H9 (cell line): ENCODE data around the gene GLT8D1. TPM values are rescaled to one million over a fixed set of nuclear protein-coding genes. Genes with fewer than 3 reads are reported as not detected.

ENCODE experiments used
- DNase-seq: peaks from one replicate; pipeline ENCODE4 v3.0.0-alpha.2; 2017
- H2AFZ ChIP-seq: one replicate; pipeline ENCODE4 v1.6.1; 2013; ENCODE audit warnings: mild to moderate bottlenecking, low read length, control low read depth, moderate library complexity
- H2AK5ac ChIP-seq: 2 replicates; pipeline ENCODE4 v1.6.1; 2013; ENCODE audit warnings: low read length, control low read depth, mixed read lengths; ENCODE audit not compliant: insufficient read length
- H2BK120ac ChIP-seq: one replicate; pipeline ENCODE4 v1.6.1; 2013; ENCODE audit warnings: low read depth, mild to moderate bottlenecking, low read length, control low read depth, inconsistent platforms; ENCODE audit not compliant: poor library complexity, severe bottlenecking
- H2BK12ac ChIP-seq: 2 replicates; pipeline ENCODE4 v1.6.1; 2013; ENCODE audit warnings: low read length, control low read depth, mixed read lengths, low read depth; ENCODE audit not compliant: insufficient read length
- H2BK15ac ChIP-seq: 2 replicates; pipeline ENCODE4 v1.6.1; 2013; ENCODE audit warnings: low read depth, low read length, control low read depth
- H2BK20ac ChIP-seq: one replicate; pipeline ENCODE4 v1.6.1; 2013; ENCODE audit warnings: low read depth, mild to moderate bottlenecking, low read length, control low read depth, inconsistent platforms; ENCODE audit not compliant: poor library complexity, severe bottlenecking
- H2BK5ac ChIP-seq: 2 replicates; pipeline ENCODE4 v1.6.1; 2013; ENCODE audit warnings: low read length, control low read depth, mixed read lengths; ENCODE audit not compliant: insufficient read length
- H3K14ac ChIP-seq: 2 replicates; pipeline ENCODE4 v1.6.1; 2013; ENCODE audit warnings: low read length, control low read depth; ENCODE audit not compliant: insufficient read depth
- H3K18ac ChIP-seq: 2 replicates; pipeline ENCODE4 v1.6.1; 2013; ENCODE audit warnings: low read depth, mild to moderate bottlenecking, mixed read lengths, low read length, control low read depth; ENCODE audit not compliant: insufficient read length
- H3K23ac ChIP-seq: 2 replicates; pipeline ENCODE4 v1.6.1; 2013; ENCODE audit warnings: low read length, control low read depth, mixed read lengths, low read depth; ENCODE audit not compliant: insufficient read length
- H3K23me2 ChIP-seq: 2 replicates; pipeline ENCODE4 v1.6.1; 2013; ENCODE audit warnings: low read depth, mild to moderate bottlenecking, mixed read lengths, low read length, control low read depth; ENCODE audit not compliant: insufficient read length, poor library complexity, severe bottlenecking
- H3K27ac ChIP-seq: 2 replicates; pipeline ENCODE4 v1.5.1; 2013; ENCODE audit warnings: low read length, control low read depth, mixed read lengths, low read depth; ENCODE audit not compliant: insufficient read length
- H3K27me3 ChIP-seq: 2 replicates; pipeline ENCODE4 v1.6.1; 2013; ENCODE audit warnings: low read length, control low read depth, inconsistent platforms; ENCODE audit not compliant: insufficient read depth
- H3K4ac ChIP-seq: 2 replicates; pipeline ENCODE4 v1.6.1; 2013; ENCODE audit warnings: low read depth, mild to moderate bottlenecking, control low read depth, inconsistent platforms, low read length, moderate library complexity
- H3K4me1 ChIP-seq: 2 replicates; pipeline ENCODE4 v1.6.1; 2013; ENCODE audit warnings: low read length, control low read depth, inconsistent platforms; ENCODE audit not compliant: insufficient read depth
- H3K4me2 ChIP-seq: 2 replicates; pipeline ENCODE4 v1.6.1; 2013; ENCODE audit warnings: low read length, control low read depth, mixed read lengths; ENCODE audit not compliant: insufficient read length, insufficient read depth
- H3K56ac ChIP-seq: 2 replicates; pipeline ENCODE4 v1.6.1; 2013; ENCODE audit warnings: low read depth, mild to moderate bottlenecking, mixed read lengths, low read length, control low read depth; ENCODE audit not compliant: insufficient read length
- H3K79me1 ChIP-seq: 2 replicates; pipeline ENCODE4 v1.6.1; 2013; ENCODE audit warnings: low read depth, mild to moderate bottlenecking, moderate library complexity, low read length, control low read depth, inconsistent platforms; ENCODE audit not compliant: insufficient read depth, poor library complexity, severe bottlenecking
- H3K79me2 ChIP-seq: 2 replicates; pipeline ENCODE4 v1.6.1; 2013; ENCODE audit warnings: low read length, control low read depth, inconsistent platforms; ENCODE audit not compliant: insufficient read depth
- H3K9ac ChIP-seq: 2 replicates; pipeline ENCODE4 v1.6.1; 2013; ENCODE audit warnings: low read length, control low read depth, mixed read lengths; ENCODE audit not compliant: insufficient read length; ENCODE audit errors: extremely low read depth
- H3K9me3 ChIP-seq: one replicate; pipeline ENCODE4 v1.6.1; 2013; ENCODE audit warnings: low read depth, low read length, inconsistent platforms; ENCODE audit not compliant: control insufficient read depth
- H3T11ph ChIP-seq: one replicate; pipeline ENCODE4 v1.6.1; 2013; ENCODE audit warnings: mild to moderate bottlenecking, low read length, control low read depth, inconsistent platforms
- H4K20me1 ChIP-seq: one replicate; pipeline ENCODE4 v1.6.1; 2013; ENCODE audit not compliant: control insufficient read depth, insufficient read length, insufficient read depth
- H4K5ac ChIP-seq: 2 replicates; pipeline ENCODE4 v1.6.1; 2013; ENCODE audit warnings: low read depth, mild to moderate bottlenecking, mixed read lengths, low read length, control low read depth; ENCODE audit not compliant: insufficient read length
- H4K8ac ChIP-seq: replicated peaks from 2 replicates; pipeline ENCODE4 v1.6.1; 2013; ENCODE audit warnings: low read length, control low read depth, mixed read lengths, low read depth; ENCODE audit not compliant: insufficient read length
- H4K91ac ChIP-seq: 2 replicates; pipeline ENCODE4 v1.6.1; 2013; ENCODE audit warnings: low read depth, mild to moderate bottlenecking, moderate library complexity, mixed read lengths, low read length, control low read depth; ENCODE audit not compliant: insufficient read length
- H3K27ac Mint-ChIP-seq, 3 experiments: 2 replicates in 2 of 3; 3 replicates in 1 of 3; pipeline ENCODE4 v1.8.0; 2020 to 2021; ENCODE audit warnings: mixed read lengths in 3 of 3, mild to moderate bottlenecking in 1 of 3, moderate library complexity in 1 of 3
- H3K27me3 Mint-ChIP-seq: 2 replicates; pipeline ENCODE4 v1.8.0; 2021; ENCODE audit warnings: low read depth, mild to moderate bottlenecking, moderate library complexity, mixed read lengths
- H3K36me3 Mint-ChIP-seq, 3 experiments: 2 replicates in 2 of 3; 3 replicates in 1 of 3; pipeline ENCODE4 v1.8.0; 2020 to 2021; ENCODE audit warnings: low read depth in 3 of 3, mixed read lengths in 3 of 3; ENCODE audit not compliant: insufficient read depth in 1 of 3
- H3K4me1 Mint-ChIP-seq, 2 experiments: 2 replicates each; pipeline ENCODE4 v1.8.0; 2020; ENCODE audit warnings: mixed read lengths in 2 of 2
- H3K4me3 Mint-ChIP-seq, 2 experiments: 2 replicates in 1 of 2; 3 replicates in 1 of 2; pipeline ENCODE4 v1.8.0; 2020 to 2021; ENCODE audit warnings: mild to moderate bottlenecking in 2 of 2, mixed read lengths in 2 of 2, moderate library complexity in 1 of 2
- H3K9me3 Mint-ChIP-seq, 2 experiments: 2 replicates in 1 of 2; 3 replicates in 1 of 2; pipeline ENCODE4 v1.8.0; 2020; ENCODE audit warnings: mild to moderate bottlenecking in 2 of 2, mixed read lengths in 2 of 2, moderate library complexity in 1 of 2
- CTCF ChIP-seq: fragments of 200-600 bp; sonication (generic); conservative IDR thresholded peaks from 3 replicates; pipeline ENCODE4 v1.8.0; 2021; ENCODE audit warnings: antibody characterized with exemption, mild to moderate bottlenecking
- WGBS: extraction: QIAGEN DNeasy Blood & Tissue Kit; methylation state at CpG from one replicate; pipeline ENCODE4 v1.1.7; 2013; ENCODE audit warnings: missing lambda C conversion rate, low lambda C conversion rate, mixed read lengths; ENCODE audit not compliant: insufficient read length; ENCODE audit errors: extremely low coverage; 5-methylcytosine and 5-hydroxymethylcytosine counted together
- total RNA-seq: library from RNA; stranded (reverse); gene quantifications from 2 replicates; pipeline ENCODE4 v1.2.1, GENCODE V29; 2021

Gene GLT8D1
- total RNA-seq, 1 experiment from 2014 or later: 39.3 TPM

GRCh38 chr3:52752045-52752660 is 46.6 kb upstream of the GLT8D1 start:
- H3K14ac ChIP-seq: no peak overlapping the region
- Mint-ChIP-seq H3K4me1 (no peaks in the 10 kb centered on the region), H3K27me3 (no peaks in the 10 kb centered on the region), H3K27ac (peak overlapping the region in 2 of 3 experiments; percentile 44 to 71; a peak in 2 of 7 replicates), H3K9me3 (no peaks in the 10 kb centered on the region), H3K4me3 (no peak overlapping the region), H3K36me3 (peaks cover 27 to 64% (median 50%) of the 10 kb centered on the region in 3 experiments; a peak in 6 of 7 replicates)
- H2BK20ac ChIP-seq: no peak overlapping the region
- H3K4me1 ChIP-seq: no peaks in the 10 kb centered on the region
- H3K23me2 ChIP-seq: no peaks in the 10 kb centered on the region
- no peak overlapping the region for H2BK15ac ChIP-seq
- H3K27me3 ChIP-seq: no peaks in the 10 kb centered on the region
- H3T11ph ChIP-seq: no peak overlapping the region
- no peak for TF ChIP-seq CTCF
- H3K4ac ChIP-seq: no peak overlapping the region
- no peaks in the 10 kb centered on the region for H3K79me1 ChIP-seq
- no peak overlapping the region for H2BK120ac ChIP-seq
- H4K8ac ChIP-seq: no peak overlapping the region
- no peak for DNase-seq
- no peak overlapping the region for H3K56ac ChIP-seq
- H3K9ac ChIP-seq: no peak overlapping the region
- WGBS: no CpG with 5 or more reads among the region's 3 CpGs
- H3K4me2 ChIP-seq: no peak overlapping the region
- H2BK5ac ChIP-seq: no peak overlapping the region
- H4K5ac ChIP-seq: no peak overlapping the region
- no peak overlapping the region for H3K23ac ChIP-seq
- no peak overlapping the region for H2BK12ac ChIP-seq
- no peaks in the 10 kb centered on the region for H3K79me2 ChIP-seq
- H4K20me1 ChIP-seq: no peaks in the 10 kb centered on the region
- H3K18ac ChIP-seq: no peak overlapping the region
- no peak overlapping the region for H4K91ac ChIP-seq
- no peak overlapping the region for H2AFZ ChIP-seq
- no peaks in the 10 kb centered on the region for H3K9me3 ChIP-seq
- H2AK5ac ChIP-seq: no peak overlapping the region
- no peak overlapping the region for H3K27ac ChIP-seq
